GM23338 (cell line): ENCODE results near the gene TRIM54. TPM values are rescaled to one million over a fixed set of nuclear protein-coding genes. Genes with fewer than 3 reads are reported as not detected.

Experiments used
- ATAC-seq: fragments of 200-7000 bp; cut with Tn5 transposase; 3 replicates; pipeline ENCODE4 v1.9.1; 2020
- DNase-seq: peaks from one replicate; pipeline ENCODE4 v3.0.0-alpha.2; 2015; ENCODE audit warnings: low spot score
- H2AFZ ChIP-seq: fragments of 200-600 bp; sonication (generic); 2 replicates; pipeline ENCODE4 v1.8.0; 2016; ENCODE audit warnings: antibody characterized with exemption, mild to moderate bottlenecking, moderate library complexity
- H3F3A ChIP-seq: fragments of 200-600 bp; sonication (generic); replicated peaks from 2 replicates; pipeline ENCODE4 v1.8.0; 2017; ENCODE audit warnings: antibody characterized with exemption, mixed run types, low read depth
- H3K27ac ChIP-seq: fragments of 200-600 bp; sonication (generic); 2 replicates; pipeline ENCODE4 v1.6.1; 2016; ENCODE audit warnings: low read depth
- H3K27me3 ChIP-seq: fragments of 200-600 bp; sonication (generic); 2 replicates; pipeline ENCODE4 v1.8.0; 2016; ENCODE audit warnings: mild to moderate bottlenecking, mixed run types, moderate library complexity; ENCODE audit not compliant: insufficient read depth
- H3K36me3 ChIP-seq: fragments of 200-600 bp; sonication (generic); 2 replicates; pipeline ENCODE4 v1.8.0; 2016; ENCODE audit warnings: mild to moderate bottlenecking; ENCODE audit not compliant: insufficient read depth
- H3K4me1 ChIP-seq: fragments of 200-600 bp; sonication (generic); 2 replicates; pipeline ENCODE4 v1.8.0; 2016; ENCODE audit warnings: mild to moderate bottlenecking, moderate library complexity; ENCODE audit not compliant: insufficient read depth
- H3K4me2 ChIP-seq: fragments of 200-600 bp; sonication (generic); 2 replicates; pipeline ENCODE4 v1.7.1; 2017; ENCODE audit warnings: mixed run types
- H3K4me3 ChIP-seq: fragments of 200-600 bp; sonication (generic); 2 replicates; pipeline ENCODE4 v1.6.1; 2016; ENCODE audit warnings: mixed run types
- H3K79me2 ChIP-seq: fragments of 200-600 bp; sonication (generic); replicated peaks from 2 replicates; pipeline ENCODE4 v1.8.0; 2017; ENCODE audit warnings: mild to moderate bottlenecking; ENCODE audit not compliant: insufficient read depth
- H3K9me2 ChIP-seq: fragments of 200-600 bp; sonication (generic); 2 replicates; pipeline ENCODE4 v1.8.0; 2017; ENCODE audit not compliant: insufficient read depth
- H4K20me1 ChIP-seq: fragments of 200-600 bp; sonication (generic); replicated peaks from 2 replicates; pipeline ENCODE4 v1.8.0; 2017; ENCODE audit warnings: mild to moderate bottlenecking; ENCODE audit not compliant: insufficient read depth
- H3K27ac Mint-ChIP-seq: 2 replicates; pipeline ENCODE4 v1.8.0; 2020; ENCODE audit warnings: inconsistent platforms, mild to moderate bottlenecking, moderate library complexity, mixed read lengths
- H3K27me3 Mint-ChIP-seq: 3 replicates; pipeline ENCODE4 v1.8.0; 2022; ENCODE audit warnings: low read depth, mild to moderate bottlenecking, moderate library complexity, mixed read lengths, inconsistent platforms; ENCODE audit not compliant: insufficient read depth, poor library complexity
- H3K36me3 Mint-ChIP-seq: 3 replicates; pipeline ENCODE4 v1.8.0; 2021; ENCODE audit warnings: low read depth, mild to moderate bottlenecking, inconsistent platforms, moderate library complexity, mixed read lengths
- H3K4me1 Mint-ChIP-seq: 3 replicates; pipeline ENCODE4 v1.8.0; 2020; ENCODE audit warnings: mild to moderate bottlenecking, inconsistent platforms, mixed read lengths
- H3K4me3 Mint-ChIP-seq: 3 replicates; pipeline ENCODE4 v1.8.0; 2021; ENCODE audit warnings: moderate library complexity, mild to moderate bottlenecking, inconsistent platforms, mixed read lengths
- H3K9me3 Mint-ChIP-seq: 3 replicates; pipeline ENCODE4 v1.8.0; 2020; ENCODE audit warnings: moderate library complexity, mild to moderate bottlenecking, inconsistent platforms, mixed read lengths
- CREB1 ChIP-seq: fragments of 250-450 bp; sonication (Bioruptor Pico); IDR thresholded peaks from 2 replicates; pipeline ENCODE4 v1.5.0; 2020; ENCODE audit warnings: low read depth, mild to moderate bottlenecking, moderate library complexity
- EZH2 ChIP-seq: fragments of 200-600 bp; sonication (generic); IDR thresholded peaks from one replicate; pipeline ENCODE4 v1.8.0; 2017; ENCODE audit warnings: antibody characterized with exemption, mild to moderate bottlenecking, low read depth; ENCODE audit not compliant: unreplicated experiment
- EZH2phosphoT487 ChIP-seq: fragments of 200-600 bp; sonication (generic); IDR thresholded peaks from one replicate; pipeline ENCODE4 v1.8.1; 2018; ENCODE audit warnings: antibody characterized with exemption; ENCODE audit not compliant: unreplicated experiment
- JUNB ChIP-seq: IDR thresholded peaks from one replicate; pipeline ENCODE4 v1.6.1; 2016; ENCODE audit warnings: antibody characterized with exemption; ENCODE audit not compliant: unreplicated experiment
- NANOG ChIP-seq: IDR thresholded peaks from 2 replicates; pipeline ENCODE4 v1.6.1; 2016; ENCODE audit warnings: antibody characterized with exemption, borderline replicate concordance
- POLR2AphosphoS5 ChIP-seq: IDR thresholded peaks from 2 replicates; pipeline ENCODE4 v1.6.1; 2016; ENCODE audit warnings: antibody characterized with exemption, low read depth
- STAT1 ChIP-seq: IDR thresholded peaks from one replicate; pipeline ENCODE4 v1.6.1; 2016; ENCODE audit warnings: antibody characterized with exemption; ENCODE audit not compliant: unreplicated experiment
- ZNF114 ChIP-seq: fragments of 250-450 bp; sonication (Bioruptor Pico); IDR thresholded peaks from 2 replicates; pipeline ENCODE4 v1.5.0; 2020; ENCODE audit warnings: mild to moderate bottlenecking, moderate library complexity
- polyA plus RNA-seq: library from polyadenylated mRNA; unstranded; fragments of >200 nt; fragmentation: Nextera tagmentation; extraction: Ambion mirVana; gene quantifications from 2 replicates; pipeline ENCODE4 v1.2.1, GENCODE V29; 2016
- total RNA-seq: library from RNA; depleted of rRNA; stranded (reverse); fragments of >200 nt; shearing (Covaris generic); gene quantifications from 2 replicates; pipeline ENCODE4 v1.2.3, GENCODE V29; 2014
- TF ChIP-seq, protein P1 (sequence below): IDR thresholded peaks from one replicate; pipeline ENCODE4 v1.6.1; 2018; ENCODE audit warnings: antibody characterized with exemption; ENCODE audit not compliant: unreplicated experiment
- TF ChIP-seq, protein P2 (sequence below): IDR thresholded peaks from 2 replicates; pipeline ENCODE4 v1.6.1; 2016; ENCODE audit warnings: antibody characterized with exemption
- TF ChIP-seq, protein P3 (sequence below): fragments of 250-450 bp; sonication (Bioruptor Pico); IDR thresholded peaks from 2 replicates; pipeline ENCODE4 v1.5.0; 2020; ENCODE audit warnings: mild to moderate bottlenecking, moderate library complexity

Gene TRIM54
- total and polyA plus RNA-seq, 2 experiments from 2014 or later, result 1.6 to 3.3 TPM

DNA sequence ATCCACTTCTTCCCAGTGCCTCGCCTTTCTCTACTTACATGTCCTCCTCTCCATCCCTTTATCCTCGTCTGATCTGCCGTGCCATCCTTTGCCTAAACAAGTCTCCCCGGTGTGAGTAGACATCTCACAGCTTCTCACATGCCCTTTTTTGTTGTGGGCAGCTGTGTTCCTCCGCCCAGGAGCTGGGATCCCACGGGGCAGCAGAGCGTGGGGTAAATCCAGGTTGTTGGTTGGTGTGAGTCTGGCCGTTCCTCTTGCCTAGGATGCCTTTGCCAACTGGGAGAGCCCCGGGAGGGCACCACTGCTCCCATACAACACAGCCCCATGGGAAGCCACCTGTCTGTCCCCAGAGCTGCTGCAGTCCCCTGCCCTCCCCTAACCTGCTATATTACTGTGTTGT is 41.8 kb upstream of the TRIM54 start:
- no peak overlapping the region for H3K4me3 ChIP-seq
- Mint-ChIP-seq H3K4me1 (no peaks in the 10 kb centered on the region), H3K27ac (no peak overlapping the region), H3K36me3 (peaks cover 94% of the 10 kb centered on the region), H3K27me3 (peaks cover 21% of the 10 kb centered on the region), H3K9me3 (no peaks in the 10 kb centered on the region; the same call in 2 of the 3 replicates), H3K4me3 (no peak overlapping the region)
- no peak overlapping the region for H2AFZ ChIP-seq
- H3K27me3 ChIP-seq, result no peaks in the 10 kb centered on the region
- H4K20me1 ChIP-seq, result no peaks in the 10 kb centered on the region; the same call in none of the 2 replicates
- no peak for ATAC-seq
- H3K79me2 ChIP-seq, result no peaks in the 10 kb centered on the region
- no peaks in the 10 kb centered on the region for H3K9me2 ChIP-seq
- DNase-seq, result no peak
- TF ChIP-seq STAT1 (no peak), POLR2AphosphoS5 (no peak), EZH2phosphoT487 (no peak), ZNF114 (CRISPR knock-in tag) (no peak), CREB1 (CRISPR knock-in tag) (no peak), JUNB (no peak), NANOG (no peak), EZH2 (no peak)
- TF ChIP-seq, protein P1, sequence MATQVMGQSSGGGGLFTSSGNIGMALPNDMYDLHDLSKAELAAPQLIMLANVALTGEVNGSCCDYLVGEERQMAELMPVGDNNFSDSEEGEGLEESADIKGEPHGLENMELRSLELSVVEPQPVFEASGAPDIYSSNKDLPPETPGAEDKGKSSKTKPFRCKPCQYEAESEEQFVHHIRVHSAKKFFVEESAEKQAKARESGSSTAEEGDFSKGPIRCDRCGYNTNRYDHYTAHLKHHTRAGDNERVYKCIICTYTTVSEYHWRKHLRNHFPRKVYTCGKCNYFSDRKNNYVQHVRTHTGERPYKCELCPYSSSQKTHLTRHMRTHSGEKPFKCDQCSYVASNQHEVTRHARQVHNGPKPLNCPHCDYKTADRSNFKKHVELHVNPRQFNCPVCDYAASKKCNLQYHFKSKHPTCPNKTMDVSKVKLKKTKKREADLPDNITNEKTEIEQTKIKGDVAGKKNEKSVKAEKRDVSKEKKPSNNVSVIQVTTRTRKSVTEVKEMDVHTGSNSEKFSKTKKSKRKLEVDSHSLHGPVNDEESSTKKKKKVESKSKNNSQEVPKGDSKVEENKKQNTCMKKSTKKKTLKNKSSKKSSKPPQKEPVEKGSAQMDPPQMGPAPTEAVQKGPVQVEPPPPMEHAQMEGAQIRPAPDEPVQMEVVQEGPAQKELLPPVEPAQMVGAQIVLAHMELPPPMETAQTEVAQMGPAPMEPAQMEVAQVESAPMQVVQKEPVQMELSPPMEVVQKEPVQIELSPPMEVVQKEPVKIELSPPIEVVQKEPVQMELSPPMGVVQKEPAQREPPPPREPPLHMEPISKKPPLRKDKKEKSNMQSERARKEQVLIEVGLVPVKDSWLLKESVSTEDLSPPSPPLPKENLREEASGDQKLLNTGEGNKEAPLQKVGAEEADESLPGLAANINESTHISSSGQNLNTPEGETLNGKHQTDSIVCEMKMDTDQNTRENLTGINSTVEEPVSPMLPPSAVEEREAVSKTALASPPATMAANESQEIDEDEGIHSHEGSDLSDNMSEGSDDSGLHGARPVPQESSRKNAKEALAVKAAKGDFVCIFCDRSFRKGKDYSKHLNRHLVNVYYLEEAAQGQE, result no peak
- TF ChIP-seq, protein P2, sequence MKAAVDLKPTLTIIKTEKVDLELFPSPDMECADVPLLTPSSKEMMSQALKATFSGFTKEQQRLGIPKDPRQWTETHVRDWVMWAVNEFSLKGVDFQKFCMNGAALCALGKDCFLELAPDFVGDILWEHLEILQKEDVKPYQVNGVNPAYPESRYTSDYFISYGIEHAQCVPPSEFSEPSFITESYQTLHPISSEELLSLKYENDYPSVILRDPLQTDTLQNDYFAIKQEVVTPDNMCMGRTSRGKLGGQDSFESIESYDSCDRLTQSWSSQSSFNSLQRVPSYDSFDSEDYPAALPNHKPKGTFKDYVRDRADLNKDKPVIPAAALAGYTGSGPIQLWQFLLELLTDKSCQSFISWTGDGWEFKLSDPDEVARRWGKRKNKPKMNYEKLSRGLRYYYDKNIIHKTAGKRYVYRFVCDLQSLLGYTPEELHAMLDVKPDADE, result no peak
- TF ChIP-seq, protein P3, sequence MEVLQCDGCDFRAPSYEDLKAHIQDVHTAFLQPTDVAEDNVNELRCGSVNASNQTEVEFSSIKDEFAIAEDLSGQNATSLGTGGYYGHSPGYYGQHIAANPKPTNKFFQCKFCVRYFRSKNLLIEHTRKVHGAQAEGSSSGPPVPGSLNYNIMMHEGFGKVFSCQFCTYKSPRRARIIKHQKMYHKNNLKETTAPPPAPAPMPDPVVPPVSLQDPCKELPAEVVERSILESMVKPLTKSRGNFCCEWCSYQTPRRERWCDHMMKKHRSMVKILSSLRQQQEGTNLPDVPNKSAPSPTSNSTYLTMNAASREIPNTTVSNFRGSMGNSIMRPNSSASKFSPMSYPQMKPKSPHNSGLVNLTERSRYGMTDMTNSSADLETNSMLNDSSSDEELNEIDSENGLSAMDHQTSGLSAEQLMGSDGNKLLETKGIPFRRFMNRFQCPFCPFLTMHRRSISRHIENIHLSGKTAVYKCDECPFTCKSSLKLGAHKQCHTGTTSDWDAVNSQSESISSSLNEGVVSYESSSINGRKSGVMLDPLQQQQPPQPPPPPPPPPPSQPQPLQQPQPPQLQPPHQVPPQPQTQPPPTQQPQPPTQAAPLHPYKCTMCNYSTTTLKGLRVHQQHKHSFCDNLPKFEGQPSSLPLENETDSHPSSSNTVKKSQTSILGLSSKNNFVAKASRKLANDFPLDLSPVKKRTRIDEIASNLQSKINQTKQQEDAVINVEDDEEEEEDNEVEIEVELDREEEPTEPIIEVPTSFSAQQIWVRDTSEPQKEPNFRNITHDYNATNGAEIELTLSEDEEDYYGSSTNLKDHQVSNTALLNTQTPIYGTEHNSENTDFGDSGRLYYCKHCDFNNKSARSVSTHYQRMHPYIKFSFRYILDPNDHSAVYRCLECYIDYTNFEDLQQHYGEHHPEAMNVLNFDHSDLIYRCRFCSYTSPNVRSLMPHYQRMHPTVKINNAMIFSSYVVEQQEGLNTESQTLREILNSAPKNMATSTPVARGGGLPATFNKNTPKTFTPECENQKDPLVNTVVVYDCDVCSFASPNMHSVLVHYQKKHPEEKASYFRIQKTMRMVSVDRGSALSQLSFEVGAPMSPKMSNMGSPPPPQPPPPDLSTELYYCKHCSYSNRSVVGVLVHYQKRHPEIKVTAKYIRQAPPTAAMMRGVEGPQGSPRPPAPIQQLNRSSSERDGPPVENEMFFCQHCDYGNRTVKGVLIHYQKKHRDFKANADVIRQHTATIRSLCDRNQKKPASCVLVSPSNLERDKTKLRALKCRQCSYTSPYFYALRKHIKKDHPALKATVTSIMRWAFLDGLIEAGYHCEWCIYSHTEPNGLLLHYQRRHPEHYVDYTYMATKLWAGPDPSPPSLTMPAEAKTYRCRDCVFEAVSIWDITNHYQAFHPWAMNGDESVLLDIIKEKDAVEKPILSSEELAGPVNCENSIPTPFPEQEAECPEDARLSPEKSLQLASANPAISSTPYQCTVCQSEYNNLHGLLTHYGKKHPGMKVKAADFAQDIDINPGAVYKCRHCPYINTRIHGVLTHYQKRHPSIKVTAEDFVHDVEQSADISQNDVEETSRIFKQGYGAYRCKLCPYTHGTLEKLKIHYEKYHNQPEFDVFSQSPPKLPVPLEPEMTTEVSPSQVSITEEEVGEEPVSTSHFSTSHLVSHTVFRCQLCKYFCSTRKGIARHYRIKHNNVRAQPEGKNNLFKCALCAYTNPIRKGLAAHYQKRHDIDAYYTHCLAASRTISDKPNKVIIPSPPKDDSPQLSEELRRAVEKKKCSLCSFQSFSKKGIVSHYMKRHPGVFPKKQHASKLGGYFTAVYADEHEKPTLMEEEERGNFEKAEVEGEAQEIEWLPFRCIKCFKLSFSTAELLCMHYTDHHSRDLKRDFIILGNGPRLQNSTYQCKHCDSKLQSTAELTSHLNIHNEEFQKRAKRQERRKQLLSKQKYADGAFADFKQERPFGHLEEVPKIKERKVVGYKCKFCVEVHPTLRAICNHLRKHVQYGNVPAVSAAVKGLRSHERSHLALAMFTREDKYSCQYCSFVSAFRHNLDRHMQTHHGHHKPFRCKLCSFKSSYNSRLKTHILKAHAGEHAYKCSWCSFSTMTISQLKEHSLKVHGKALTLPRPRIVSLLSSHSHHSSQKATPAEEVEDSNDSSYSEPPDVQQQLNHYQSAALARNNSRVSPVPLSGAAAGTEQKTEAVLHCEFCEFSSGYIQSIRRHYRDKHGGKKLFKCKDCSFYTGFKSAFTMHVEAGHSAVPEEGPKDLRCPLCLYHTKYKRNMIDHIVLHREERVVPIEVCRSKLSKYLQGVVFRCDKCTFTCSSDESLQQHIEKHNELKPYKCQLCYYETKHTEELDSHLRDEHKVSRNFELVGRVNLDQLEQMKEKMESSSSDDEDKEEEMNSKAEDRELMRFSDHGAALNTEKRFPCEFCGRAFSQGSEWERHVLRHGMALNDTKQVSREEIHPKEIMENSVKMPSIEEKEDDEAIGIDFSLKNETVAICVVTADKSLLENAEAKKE (CRISPR knock-in tag), result no peak
- H3K4me2 ChIP-seq, result no peak overlapping the region
- no peak overlapping the region for H3K27ac ChIP-seq
- no peaks in the 10 kb centered on the region for H3K4me1 ChIP-seq
- peaks cover 55% of the 10 kb centered on the region for H3K36me3 ChIP-seq
- H3F3A ChIP-seq, result peaks cover 5% of the 10 kb centered on the region; the same call in 1 of the 2 replicates
